ENCODE data around the gene SV2B. TPM values are rescaled to one million over a fixed set of nuclear protein-coding genes. Genes with fewer than 3 reads are reported as not detected.

The SV2B gene
- total and polyA plus RNA-seq, 8 donors: 0.53 to 11.3 (median 5.2) TPM

DNA sequence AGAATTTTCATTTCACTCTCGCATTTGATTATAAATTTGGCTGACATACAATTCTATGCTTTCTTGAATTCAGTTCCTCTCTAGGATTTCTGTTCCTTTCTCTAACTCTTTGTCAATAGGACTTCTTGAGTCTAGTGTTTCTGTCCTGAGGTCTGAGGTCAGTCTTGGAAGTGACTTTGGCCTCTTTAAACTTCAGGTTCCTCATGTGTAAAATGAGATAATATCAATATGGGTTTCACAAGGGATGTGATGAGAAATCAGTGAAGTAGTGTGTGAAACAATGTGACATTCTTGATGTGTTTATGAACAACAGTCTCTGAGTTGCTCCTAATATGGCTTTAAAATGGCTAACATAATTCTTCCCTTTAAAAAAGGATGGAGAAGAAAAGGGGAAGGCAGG, 92.2 kb downstream of the SV2B start:
- TF ChIP-seq, protein P1, sequence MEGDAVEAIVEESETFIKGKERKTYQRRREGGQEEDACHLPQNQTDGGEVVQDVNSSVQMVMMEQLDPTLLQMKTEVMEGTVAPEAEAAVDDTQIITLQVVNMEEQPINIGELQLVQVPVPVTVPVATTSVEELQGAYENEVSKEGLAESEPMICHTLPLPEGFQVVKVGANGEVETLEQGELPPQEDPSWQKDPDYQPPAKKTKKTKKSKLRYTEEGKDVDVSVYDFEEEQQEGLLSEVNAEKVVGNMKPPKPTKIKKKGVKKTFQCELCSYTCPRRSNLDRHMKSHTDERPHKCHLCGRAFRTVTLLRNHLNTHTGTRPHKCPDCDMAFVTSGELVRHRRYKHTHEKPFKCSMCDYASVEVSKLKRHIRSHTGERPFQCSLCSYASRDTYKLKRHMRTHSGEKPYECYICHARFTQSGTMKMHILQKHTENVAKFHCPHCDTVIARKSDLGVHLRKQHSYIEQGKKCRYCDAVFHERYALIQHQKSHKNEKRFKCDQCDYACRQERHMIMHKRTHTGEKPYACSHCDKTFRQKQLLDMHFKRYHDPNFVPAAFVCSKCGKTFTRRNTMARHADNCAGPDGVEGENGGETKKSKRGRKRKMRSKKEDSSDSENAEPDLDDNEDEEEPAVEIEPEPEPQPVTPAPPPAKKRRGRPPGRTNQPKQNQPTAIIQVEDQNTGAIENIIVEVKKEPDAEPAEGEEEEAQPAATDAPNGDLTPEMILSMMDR (IDR thresholded peaks at IDR 0.05): no peak
- ATAC-seq (no peak), DNase-seq (no peak), FAIRE-seq (no peak)
- Histone ChIP-seq H3K27me3 (no peaks in the 10 kb centered on the region), H3K9me3 (no peaks in the 10 kb centered on the region), H3K36me3 (no peaks in the 10 kb centered on the region), H3K4me3 (no peak overlapping the region), H3K4me1 (no peaks in the 10 kb centered on the region), H3K27ac (no peak overlapping the region)
- intact Hi-C loops (cut with DNase I): no loop called here
- WGBS, 2 donors: 73 to 77% methylated on average over 1 of the region's 1 CpG

- no peaks in the 10 kb centered on the region for H3K27me3 ChIP-seq
- no peak overlapping the region for H3K4me3 ChIP-seq
- H3K36me3 ChIP-seq: no peaks in the 10 kb centered on the region
- 65 to 75% methylated on average over 11 of the region's 11 CpGs for WGBS, 2 donors
- DNase-seq (no peak), ATAC-seq (no peak), FAIRE-seq (no peak)
- H3K9me3 ChIP-seq: no peaks in the 10 kb centered on the region
- intact Hi-C loops (cut with DNase I): no loop called here
- H3K27ac ChIP-seq: no peak overlapping the region
- H3K4me1 ChIP-seq: no peaks in the 10 kb centered on the region
- TF ChIP-seq, protein P1 (IDR thresholded peaks at IDR 0.05): no peak
Measured at GRCh38 chr15:91192690-91193377, 92.8 kb downstream of the SV2B start.

DNA sequence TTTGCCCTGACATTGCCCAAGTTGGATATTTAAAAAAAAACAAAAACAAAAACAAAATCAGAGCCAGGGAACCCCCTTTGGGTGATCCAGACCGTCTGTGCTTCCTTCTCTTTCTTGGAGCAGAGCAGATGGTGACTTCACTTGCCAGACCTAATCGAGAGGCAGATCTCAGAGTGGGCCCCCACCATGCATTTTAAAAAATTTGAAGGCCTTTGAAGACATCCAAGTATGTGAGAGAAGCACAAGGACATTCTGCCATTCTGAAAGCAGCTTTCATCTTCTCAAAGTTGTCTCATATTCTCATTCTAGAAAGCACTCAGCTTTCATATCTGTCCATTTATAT, 93.3 kb downstream of the SV2B start:
- Histone ChIP-seq H3K27ac (no peak overlapping the region), H3K36me3 (no peaks in the 10 kb centered on the region), H3K4me3 (no peak overlapping the region), H3K4me1 (no peaks in the 10 kb centered on the region), H3K9me3 (no peaks in the 10 kb centered on the region), H3K27me3 (no peaks in the 10 kb centered on the region)
- intact Hi-C loops (cut with DNase I): no loop called here
- ATAC-seq: no peak
- 45 to 53% methylated on average over 2 of the region's 2 CpGs for WGBS, 2 donors
- TF ChIP-seq, protein P1 (IDR thresholded peaks at IDR 0.05): no peak
- FAIRE-seq: no peak
- no peak for DNase-seq

- intact Hi-C loops (cut with DNase I): no loop called here
- Histone ChIP-seq H3K36me3 (no peaks in the 10 kb centered on the region), H3K9me3 (no peaks in the 10 kb centered on the region), H3K4me3 (no peak overlapping the region), H3K27me3 (no peaks in the 10 kb centered on the region), H3K27ac (no peak overlapping the region), H3K4me1 (no peaks in the 10 kb centered on the region)
- ATAC-seq (no peak), DNase-seq (no peak), FAIRE-seq (no peak)
- TF ChIP-seq, protein P1 (IDR thresholded peaks at IDR 0.05): no peak
- WGBS, 2 donors: 85 to 90% methylated on average over 4 of the region's 4 CpGs
Measured at GRCh38 chr15:91196127-91196526, 96.1 kb downstream of the SV2B start.

- Histone ChIP-seq H3K4me1 (no peaks in the 10 kb centered on the region), H3K27me3 (no peaks in the 10 kb centered on the region), H3K4me3 (no peak overlapping the region), H3K9me3 (no peaks in the 10 kb centered on the region), H3K36me3 (no peaks in the 10 kb centered on the region), H3K27ac (no peak overlapping the region)
- TF ChIP-seq, protein P1 (IDR thresholded peaks at IDR 0.05): no peak
- intact Hi-C loops (cut with DNase I): no loop called here
- no peak for FAIRE-seq
- 39 to 42% methylated on average over 5 of the region's 5 CpGs for WGBS, 2 donors
- peak in 1 of 4 donors; percentile 53 for ATAC-seq
- no peak for DNase-seq
Measured at GRCh38 chr15:91196768-91197167, 96.7 kb downstream of the SV2B start.
